LoVo (cell line): Measurements from ENCODE around the gene CACNA1G.

ENCODE experiments used
- DNase-seq: peaks from one replicate; pipeline ENCODE4 v3.0.0-alpha.2; 2016; ENCODE audit warnings: low spot score

The CACNA1G gene

GRCh38 chr17:50651661-50652060 is 91.1 kb downstream of the CACNA1G start:
- DNase-seq: no peak

GRCh38 chr17:50653738-50654137 is 93.2 kb downstream of the CACNA1G start:
- DNase-seq: no peak

- no peak for DNase-seq
Measured at GRCh38 chr17:50656509-50656908, 96.0 kb downstream of the CACNA1G start.

GRCh38 chr17:50657054-50657453 is 96.5 kb downstream of the CACNA1G start:
- DNase-seq: no peak

DNA sequence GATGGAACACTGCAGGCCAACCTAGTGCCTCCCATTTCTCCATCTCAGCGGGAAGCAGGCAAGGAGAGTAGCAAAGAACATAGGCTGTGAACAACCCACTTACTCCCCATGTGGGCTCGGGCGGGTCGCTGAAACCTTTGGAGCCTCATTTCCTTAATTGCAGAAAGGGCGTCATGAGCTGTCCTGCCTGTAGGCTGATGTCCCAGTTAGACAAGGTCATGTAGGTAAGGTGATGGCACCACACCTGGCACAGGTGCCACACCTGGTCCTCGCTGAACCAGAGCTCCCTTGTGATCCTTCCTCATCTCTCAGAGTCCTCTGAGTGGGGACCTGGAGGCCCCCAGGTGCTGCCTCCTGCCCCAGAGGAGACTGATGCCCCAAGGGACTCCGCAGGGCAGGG is 97.1 kb downstream of the CACNA1G start:
- no peak for DNase-seq

DNA sequence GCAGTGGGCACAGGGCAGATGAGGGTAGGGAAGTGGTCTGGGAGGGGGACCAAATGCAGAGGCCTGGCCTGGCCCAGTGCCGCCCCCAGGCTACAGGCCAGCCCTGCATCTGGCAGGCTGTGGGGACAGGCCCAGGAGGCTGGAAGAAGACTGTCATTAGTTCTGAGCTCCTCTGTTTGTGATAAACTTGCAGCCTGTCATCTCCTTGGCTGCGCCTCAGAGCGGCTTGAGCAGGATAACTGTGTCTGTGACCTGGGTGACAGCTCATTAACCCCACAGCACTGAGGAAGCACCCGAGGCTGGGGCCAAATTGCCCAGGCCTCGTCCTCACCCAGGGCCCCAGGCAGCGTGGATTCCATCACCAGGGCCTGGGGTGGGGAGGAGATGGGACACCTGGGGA is 98.1 kb downstream of the CACNA1G start:
- DNase-seq: no peak

DNA sequence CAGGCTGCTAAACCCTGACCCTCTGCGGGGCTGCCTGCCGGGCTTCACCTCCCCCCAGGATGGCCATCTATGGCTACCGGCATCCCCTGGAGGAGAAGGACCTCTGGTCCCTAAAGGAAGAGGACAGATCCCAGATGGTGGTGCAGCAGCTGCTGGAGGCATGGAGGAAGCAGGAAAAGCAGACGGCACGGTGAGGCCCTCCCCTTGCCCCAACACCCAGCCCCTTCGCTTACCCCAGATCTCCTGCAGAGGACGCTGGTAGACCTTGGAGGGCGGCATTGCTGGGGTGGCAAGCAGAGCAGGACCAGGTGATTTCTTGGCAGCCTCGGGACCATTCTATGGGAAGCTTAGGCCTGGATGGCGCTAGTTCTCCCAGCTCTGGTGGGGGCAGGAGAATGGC is 98.7 kb downstream of the CACNA1G start:
- DNase-seq: no peak

DNA sequence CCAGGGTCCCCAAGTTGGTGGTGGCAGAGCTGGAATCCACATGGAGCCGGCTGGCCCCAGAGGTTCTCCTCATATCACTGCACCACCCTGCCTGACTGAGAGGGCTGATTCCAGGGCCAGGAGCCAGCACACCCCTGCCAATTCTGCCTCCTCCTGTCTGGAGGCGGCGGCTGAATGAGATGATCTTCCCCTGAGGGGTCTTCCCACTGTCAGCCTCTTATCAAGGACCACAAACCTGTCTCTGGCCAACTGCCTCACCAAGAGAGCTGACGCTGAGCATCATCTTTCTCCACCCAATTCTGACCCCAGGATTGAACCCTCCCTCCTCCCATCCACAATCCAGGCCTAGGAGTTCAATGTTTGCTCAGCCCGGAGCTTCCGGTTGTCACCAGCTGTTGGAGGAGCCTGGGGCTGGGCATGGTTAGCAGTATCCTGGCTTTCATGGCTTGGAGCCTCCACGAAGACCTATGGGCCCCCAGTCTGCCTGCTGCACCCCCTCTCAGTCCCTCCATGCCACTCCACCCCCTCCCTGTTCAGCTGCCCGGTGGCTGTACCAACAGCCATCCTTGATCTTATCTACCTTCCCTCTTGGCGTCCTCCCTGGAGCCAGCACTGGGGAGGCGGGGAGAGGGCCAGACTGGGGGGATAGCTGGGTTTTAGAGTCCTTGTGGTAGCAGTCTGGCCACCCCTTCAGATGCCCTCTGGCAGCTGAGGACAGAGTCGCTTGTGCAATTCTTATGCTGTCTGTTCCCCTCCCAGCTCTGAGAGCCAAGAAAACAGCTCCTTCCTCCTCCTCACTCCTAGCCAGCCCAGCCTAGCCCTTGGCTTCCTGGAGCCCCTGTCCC is 99.7 kb downstream of the CACNA1G start:
- peak; percentile 26 for DNase-seq

DNA sequence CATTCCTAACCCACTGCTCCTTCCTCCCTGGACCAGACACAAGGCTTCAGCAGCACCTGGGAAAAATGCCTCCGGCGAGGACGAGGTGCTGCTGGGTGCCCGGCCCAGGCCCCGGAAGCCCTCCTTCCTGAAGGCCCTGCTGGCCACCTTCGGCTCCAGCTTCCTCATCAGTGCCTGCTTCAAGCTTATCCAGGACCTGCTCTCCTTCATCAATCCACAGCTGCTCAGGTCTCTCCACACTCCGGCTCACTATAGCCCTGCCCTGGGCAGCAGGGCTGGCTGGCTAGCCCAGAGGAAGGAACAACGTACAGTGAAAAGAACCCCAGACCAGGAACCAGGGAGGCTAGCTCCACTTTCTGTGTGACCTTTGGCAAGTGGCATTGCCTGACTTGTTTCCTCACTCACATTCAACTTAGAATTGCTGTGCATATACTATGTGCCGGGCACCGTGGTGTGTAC is 100.4 kb downstream of the CACNA1G start:
- no peak for DNase-seq

GRCh38 chr17:50661348-50661747 is 100.8 kb downstream of the CACNA1G start:
- no peak for DNase-seq

GRCh38 chr17:50661795-50662391 is 101.4 kb downstream of the CACNA1G start:
- DNase-seq: peak; percentile 95

GRCh38 chr17:50662632-50663225 is 102.2 kb downstream of the CACNA1G start:
- no peak for DNase-seq

GRCh38 chr17:50663812-50664374 is 103.4 kb downstream of the CACNA1G start:
- DNase-seq: no peak

DNA sequence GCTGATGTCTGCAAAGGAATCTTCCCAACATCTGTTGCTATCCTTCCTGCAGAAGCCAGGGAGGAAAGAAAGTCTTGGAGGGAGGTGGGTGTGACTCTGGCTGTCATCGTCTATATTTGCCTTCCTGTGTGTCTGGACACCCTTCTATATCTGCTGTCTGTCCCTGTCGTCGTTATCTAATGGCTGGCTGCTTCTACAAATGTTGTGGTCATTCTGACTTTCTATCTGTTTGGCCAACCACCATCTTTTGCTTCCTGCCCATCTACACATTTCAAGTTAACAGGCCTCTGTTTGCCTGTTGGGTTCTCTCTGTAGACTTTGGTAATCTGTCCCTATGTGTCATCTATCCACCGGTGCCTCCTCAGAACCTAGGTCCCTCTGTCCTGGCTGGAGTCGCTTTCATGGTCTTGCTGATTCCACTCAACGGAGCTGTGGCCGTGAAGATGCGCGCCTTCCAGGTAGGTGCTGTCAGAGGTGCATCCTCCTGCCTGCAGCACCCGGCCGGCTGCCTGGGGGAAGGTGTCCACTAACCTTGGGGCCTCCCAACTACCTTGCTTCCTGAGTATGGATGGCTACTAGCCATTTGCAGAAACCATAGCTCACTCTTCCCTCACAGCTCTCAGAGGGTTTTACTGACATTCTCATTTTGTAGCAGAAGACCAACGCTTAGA is 104.4 kb downstream of the CACNA1G start:
- DNase-seq: no peak

- no peak for DNase-seq
Measured at GRCh38 chr17:50665838-50666237, 105.3 kb downstream of the CACNA1G start.

GRCh38 chr17:50666316-50666715 is 105.8 kb downstream of the CACNA1G start:
- DNase-seq: no peak

DNA sequence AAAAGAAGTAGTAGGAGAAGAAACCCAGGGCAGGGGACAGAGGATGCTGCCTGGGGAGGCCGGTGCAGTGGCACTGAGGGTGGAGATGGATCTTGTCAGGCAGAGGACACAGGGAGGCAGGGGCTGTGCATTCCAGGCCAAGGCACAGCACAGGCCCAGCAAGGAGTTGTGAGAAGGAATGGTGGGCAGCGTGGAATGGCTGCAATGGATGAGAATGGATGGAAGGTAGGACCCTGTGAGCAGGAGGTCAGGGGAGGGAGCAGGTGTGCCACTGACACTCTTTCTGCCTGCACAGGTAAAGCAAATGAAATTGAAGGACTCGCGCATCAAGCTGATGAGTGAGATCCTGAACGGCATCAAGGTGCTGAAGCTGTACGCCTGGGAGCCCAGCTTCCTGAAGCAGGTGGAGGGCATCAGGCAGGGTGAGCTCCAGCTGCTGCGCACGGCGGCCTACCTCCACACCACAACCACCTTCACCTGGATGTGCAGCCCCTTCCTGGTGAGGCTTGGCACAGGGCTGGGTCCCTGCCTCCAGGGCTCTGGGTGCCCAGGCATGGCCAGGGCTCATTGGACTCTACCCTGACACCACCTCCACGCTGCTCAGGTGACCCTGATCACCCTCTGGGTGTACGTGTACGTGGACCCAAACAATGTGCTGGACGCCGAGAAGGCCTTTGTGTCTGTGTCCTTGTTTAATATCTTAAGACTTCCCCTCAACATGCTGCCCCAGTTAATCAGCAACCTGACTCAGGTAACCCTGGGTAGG is 106.9 kb downstream of the CACNA1G start:
- no peak for DNase-seq

DNA sequence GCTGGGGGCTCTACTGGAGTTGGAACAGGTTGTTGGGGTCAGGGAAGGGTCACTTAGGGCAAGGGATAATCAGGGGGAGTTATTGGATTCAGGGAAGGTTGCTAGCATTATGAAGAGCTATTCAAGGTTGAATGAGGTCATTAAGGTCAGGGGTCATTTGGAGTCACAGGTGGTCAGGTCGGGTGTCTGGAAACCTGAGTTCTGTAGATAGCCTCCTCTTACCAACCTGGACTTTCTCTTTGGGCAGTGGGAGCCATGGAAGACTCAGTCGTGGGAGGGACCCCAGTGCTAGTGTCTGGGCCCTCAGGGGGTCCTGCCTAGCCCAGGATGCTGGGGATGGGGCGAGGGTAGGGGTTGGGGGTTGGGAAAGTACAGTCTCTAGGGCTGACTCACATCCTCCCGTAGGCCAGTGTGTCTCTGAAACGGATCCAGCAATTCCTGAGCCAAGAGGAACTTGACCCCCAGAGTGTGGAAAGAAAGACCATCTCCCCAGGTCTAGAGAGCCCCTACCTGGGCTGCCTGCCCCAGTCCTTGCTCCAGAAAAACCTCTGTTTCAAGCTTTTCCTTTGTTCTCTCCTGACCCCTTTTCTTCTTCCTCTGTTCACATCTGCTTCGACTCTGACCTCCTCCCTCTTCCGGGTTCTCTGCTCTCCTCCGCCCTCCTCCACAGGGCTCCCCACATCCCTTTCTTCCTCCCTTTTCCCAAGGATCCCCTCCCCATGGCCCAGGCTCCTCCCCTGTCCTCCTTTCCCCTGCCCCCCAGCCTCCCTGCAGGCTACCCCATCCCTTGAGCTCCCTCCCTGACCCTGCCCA is 107.7 kb downstream of the CACNA1G start:
- DNase-seq: no peak

GRCh38 chr17:50668838-50669581 is 108.5 kb downstream of the CACNA1G start:
- DNase-seq: no peak

DNA sequence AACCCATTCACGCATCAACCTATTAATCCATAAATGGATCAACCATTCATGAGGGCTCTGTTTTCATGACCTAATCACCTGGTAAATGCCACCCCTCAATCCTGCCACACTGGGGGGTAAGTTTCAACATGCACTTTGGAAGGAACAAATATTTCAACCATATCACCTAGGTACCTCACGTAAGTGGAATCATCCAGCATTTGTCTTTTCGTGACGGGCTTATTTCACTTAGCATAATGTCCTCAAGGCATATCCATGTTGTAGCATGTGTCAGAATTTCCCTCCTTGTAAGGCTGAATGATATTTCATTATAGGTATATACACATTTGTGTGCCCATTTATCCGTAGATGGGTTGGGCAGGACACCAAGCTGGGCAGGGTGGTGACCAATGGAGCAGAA is 111.6 kb downstream of the CACNA1G start:
- DNase-seq: no peak
